DMS53 treated with DMSO at 0.1 percent for 48 hours (cell line): ENCODE results near the gene TOR1A.
"Not testable (repeated sequence)": the region's sequence is repeated elsewhere in the genome, so short reads cannot be mapped to it uniquely, and the experiment has no call there.

Experiments
- DNase-seq: peaks from one replicate; lab custom pipeline; 2025; ENCODE audit not compliant: unreplicated experiment; lab: John Stamatoyannopoulos, UW

Gene TOR1A

DNA sequence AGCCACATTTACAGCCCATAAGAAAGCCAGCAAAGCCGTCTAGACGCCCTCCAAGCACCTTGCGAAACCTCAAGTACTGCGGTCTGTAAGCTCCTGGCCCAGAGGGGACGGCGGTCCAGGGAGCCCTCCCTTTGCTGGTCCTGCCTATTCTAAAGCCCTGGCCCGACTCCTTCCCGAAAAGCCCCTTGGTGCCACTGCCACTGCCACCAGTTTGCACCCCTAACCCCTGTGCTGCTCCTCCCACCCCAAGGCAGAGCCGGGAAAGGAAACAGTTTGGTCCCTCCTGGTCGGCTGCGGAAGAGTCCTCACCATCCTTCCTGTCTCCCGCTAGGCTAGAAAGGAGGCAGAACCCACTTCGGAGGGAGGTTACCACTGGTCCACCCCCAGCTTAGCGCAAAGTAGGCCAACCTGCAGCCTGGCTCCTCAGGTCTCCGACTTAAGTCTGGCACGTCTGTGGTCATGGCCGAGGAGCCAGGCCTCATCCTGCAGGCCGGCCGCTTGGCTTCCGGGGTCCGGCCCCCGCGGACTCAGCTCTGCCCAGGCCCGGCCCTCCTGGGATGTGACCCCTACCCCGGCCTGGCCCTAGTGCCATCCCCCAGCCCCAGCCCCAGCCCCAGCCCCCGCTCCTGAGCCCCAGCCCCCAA lies 916 bp downstream of the TOR1A start:
- no peak for DNase-seq

DNA sequence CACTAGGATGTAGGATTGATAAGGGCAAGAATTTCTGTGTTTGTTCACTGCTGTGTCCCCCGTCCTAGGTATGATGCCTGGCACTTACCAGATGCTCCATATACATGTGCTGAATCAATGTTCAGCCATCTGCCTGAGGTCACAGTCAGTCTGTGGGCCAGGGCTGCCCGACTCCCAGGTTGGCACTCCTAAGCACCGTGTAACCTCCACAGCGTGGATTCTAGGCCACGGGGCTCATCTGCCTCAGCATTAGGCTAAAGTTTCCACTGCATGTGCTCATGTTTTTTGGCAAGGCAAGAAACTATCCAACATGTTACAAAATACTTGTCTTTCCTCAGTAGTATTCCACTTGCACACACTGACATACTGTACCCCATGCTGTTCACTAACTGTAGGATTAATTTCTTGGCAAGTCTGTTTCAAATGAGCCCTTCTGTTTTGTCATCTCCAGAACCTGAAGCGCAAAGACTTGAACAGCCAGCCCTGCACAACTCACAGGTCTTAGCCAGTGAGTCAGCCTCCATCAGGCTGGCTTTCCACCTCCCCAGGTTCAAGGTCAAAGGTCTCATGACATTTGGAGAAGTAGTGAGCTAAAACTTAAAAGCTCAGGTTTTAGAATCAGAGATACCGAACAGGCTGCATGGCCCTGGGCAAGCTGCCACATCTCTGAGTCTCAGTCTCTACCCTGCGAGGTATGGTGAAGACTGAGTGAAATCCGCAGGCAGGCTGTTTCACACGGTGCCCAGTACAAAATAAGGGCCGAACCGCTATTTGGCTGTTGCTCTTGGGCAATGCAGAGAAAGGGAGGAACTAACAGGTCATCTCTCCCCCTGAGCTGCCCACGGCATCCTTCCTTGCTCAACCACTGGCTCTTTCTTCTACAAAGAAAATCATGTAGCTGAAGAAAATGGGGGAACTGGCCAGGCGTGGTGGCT lies 7.2 kb downstream of the TOR1A start:
- no peak for DNase-seq

DNA sequence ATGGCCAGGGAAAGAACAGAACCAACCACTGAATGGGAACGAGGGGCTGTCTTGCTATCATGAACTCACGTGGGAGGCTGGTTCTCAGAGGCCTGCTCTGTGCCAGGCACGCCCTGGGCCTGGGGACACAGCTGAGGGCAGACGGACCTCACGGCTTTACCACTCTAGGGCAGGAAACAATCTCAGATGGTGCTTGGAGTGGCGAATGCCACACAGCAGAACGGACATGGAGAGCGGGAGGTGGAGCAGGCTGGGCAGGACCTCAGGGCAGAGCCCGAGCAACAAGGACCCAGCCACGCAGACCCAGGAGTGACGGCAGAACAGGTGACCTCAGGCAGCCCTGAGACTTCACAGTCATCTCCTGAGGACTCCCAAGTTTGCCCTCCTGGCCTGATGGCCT lies 8.7 kb downstream of the TOR1A start:
- DNase-seq: no peak

DNA sequence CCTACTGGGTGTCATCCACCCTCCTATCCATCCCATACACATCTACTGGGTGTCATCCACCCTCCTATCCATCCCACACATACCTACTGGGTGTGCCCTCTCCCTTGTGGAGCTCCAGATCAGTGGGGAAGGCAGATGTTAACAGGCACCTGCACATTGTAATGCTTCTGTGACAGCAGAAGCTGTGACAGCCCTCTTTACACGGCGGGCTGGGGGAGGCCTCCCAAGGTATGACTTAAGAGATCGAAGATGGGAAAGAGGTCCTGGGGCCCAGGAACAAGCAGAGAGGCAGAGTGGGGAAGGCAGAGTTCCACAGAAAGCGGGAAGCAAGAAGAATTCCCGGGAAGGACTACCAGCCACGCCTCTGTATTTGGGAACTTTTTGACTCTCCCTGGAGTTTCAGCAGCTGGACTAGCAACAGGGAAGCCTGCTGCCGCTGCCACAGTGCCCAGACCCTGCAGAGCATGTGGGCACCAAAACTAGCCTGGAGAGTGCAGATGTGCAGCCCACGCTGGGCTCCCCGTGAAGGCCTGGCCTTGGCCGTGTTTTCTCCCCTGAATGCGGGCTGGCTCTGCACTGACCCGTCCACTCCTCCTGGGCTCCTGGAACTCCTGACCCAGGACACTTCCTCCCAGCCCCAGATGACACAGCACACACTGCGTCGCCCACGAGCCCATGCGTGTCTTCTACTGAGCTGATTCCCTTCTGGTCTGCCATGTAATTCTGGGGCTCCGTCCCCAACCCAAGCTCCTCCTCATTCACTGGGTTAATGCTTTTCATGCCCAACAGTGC lies 9.3 kb downstream of the TOR1A start:
- no peak for DNase-seq

DNA sequence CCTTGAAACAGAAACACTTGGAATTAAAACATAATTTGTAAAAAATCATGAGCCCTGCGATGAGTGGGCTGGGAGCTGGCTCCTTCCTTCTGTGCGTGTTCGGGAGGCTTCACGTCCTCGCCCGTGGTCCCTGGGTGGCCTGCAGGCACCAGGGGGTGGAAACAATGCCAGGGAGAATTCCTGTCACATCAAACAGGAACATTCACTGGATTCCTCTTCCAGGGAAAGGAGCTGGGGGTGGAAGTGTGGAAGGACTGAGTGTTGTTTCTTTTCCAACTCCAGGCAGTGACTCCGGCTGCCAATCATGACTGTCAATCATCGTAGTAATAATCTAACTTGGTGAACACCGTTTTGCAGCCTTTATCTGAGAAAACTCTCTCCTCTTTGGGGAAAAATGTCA lies 10.3 kb downstream of the TOR1A start:
- DNase-seq: no peak

DNA sequence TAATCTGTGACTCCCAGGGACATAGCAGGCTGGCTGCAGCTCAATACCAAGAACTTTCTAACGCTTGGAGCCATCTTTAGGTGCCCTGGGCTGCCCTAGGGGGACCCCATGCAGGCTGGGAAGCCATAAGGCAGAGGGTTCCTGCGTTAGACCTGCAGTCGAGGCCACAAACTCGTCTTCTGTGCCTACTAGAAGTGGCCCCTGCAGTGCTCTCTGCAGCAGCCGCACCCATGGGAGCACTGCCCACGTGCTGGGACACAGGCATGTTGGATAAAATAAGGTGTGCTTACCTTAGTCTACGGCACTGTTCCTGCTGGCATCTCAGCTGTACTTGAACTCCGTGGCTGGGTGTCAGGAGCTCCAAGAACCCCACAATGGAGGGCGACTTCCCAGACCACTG lies 11.6 kb downstream of the TOR1A start:
- DNase-seq: no peak

DNA sequence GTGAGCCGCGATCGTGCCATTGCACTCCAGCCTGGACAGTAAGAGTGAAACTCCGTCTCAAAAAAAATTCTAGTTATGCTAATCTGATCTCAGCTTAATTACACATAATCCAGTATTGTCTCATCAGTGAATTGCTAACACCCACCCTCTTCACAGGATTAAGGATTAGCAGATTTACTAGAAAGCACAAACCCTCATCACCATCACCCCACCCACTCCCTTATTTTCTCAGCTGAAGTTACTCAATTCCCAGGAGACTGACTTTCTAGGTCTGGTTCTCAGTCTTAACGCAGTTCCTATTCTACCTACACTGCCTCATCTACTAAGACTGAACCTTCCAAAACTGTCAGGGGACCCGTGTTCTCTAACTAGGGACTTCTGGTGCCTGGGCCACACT lies 12.0 kb downstream of the TOR1A start:
- DNase-seq: no peak

DNA sequence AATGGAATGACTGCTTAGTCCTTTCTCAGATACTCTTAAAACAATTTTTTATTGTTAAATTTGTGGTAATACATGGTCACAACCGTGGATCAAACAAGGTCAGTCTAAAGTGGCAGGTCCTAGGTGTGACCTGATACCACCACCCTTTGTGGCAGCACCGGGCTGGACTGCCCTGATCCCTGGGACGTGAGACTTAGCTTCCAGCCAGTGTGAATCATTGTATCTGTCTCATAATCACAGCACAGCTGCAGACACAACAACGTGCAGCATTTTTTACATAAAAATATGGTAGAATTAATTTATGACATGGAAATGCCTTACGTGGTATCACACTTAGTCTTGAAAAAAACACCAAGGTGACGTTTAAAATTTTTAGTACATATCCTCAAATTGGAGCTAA lies 13.1 kb downstream of the TOR1A start:
- no peak for DNase-seq

DNA sequence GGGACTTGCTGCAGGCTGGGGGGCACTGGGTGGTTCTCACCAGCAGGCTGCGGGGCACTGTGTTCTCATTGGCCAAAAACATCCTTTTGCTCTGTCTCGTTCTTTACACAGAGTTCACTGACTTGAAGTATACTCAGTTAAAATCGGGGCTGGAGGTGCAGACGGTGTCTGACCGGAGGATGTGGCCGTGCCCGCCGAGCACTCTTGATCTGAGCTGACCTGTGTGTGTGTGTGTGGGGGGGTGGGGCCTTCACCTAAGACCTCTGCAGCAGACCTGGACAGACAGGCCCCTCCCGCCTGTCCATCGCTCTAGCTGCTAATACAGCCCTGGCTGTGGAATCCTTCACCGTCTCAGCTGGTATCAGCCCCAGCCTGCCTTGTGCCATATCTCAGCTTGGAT lies 13.8 kb downstream of the TOR1A start:
- no peak for DNase-seq

DNA sequence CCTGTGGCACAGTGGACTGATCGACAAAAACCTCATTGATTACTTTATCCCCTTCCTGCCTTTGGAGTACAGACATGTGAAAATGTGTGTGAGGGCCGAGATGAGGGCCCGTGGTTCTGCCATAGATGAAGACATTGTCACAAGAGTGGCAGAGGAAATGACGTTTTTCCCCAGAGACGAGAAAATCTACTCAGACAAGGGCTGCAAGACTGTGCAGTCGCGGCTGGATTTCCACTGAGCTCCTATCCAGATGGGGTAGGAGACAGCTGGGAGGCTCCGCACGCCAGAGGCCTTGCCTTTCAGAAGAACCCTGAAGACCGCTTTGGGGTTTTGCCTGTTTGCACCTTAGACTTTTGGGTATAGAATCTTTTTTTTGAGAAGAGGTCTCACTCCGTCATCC lies 14.6 kb downstream of the TOR1A start:
- no peak for DNase-seq

DNA sequence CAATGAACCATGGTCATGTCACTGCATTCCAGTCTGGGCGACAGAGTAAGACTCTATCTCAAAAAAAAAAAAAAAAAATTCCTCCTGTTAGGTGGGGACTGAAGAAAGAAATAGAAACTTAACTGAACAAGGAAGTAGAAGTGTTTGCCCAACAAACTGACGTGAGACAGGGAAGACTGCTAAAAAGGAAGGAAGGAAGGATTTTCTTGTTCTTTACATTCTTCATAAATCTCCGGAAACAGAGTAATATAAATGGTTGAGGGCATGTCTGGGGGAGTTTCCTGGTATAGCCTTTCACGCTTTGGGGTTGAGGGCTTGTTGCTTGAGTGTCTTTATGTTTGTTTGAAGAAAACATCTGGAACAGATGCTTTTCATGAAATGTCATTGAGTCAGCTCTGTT lies 17.9 kb downstream of the TOR1A start:
- DNase-seq: no peak

DNA sequence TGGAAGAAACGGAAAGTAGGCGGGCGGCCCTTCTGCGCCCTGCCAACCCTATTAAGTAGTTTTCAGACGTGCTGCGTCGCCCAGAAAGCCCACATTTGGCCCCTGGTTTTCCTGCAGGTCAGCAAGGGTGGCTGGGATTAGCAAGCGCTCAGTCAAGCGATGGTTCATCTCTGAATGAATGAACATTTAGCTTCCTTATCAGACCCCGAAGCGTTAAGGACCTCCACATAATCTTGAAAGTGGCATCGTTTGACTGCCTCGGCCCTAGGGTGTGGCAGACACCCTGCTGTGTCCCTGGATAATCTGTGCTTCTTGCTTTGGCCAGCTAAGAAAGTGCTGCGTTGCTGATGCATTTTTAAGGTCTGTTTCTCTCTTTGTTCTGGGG lies 20.3 kb downstream of the TOR1A start:
- DNase-seq: no peak

DNA sequence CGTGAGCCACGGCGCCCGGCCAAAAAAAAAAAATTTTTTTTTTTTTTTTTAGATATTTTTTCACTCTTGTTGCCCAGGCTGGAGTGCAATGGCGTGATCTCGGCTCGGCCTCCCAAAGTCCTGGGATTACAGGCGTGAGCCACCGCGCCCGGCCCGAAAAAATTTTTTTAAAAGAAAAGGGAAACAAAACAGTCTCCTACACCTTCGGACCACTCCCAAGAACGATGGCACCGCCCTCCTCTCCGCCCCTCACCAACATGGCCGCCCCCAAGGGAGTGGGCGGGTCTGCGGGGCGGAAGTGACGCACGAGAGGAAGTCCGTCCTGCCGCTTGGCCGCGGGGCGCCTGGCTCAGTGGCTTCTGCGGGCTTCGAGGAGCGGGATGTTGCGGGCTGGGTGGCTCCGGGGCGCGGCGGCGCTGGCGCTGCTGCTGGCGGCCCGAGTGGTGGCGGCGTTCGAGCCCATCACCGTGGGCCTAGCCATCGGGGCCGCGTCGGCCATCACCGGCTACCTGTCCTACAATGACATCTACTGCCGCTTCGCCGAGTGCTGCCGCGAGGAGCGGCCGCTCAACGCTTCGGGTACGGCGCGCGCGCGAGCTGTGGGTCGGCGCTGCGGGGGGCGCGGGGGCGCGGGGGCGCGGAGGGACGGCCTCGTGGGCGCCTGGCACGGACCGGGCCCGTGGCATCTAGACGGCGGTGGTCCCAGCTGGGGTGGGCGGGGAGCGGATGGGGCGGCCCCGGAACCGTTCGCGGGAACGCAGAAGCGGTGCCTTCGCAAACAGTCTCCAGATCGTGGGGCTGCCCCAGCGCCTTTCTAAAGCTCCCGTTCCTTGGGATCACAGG lies 20.9 kb downstream of the TOR1A start, which contains the start of gene TOR1B:
Gene TOR1B, plus strand, starts transcription at position 352 of the 843 bp plus-strand sequence. Its CDS starts 29 bp downstream, at position 381.
- DNase-seq: peak; percentile 67

DNA sequence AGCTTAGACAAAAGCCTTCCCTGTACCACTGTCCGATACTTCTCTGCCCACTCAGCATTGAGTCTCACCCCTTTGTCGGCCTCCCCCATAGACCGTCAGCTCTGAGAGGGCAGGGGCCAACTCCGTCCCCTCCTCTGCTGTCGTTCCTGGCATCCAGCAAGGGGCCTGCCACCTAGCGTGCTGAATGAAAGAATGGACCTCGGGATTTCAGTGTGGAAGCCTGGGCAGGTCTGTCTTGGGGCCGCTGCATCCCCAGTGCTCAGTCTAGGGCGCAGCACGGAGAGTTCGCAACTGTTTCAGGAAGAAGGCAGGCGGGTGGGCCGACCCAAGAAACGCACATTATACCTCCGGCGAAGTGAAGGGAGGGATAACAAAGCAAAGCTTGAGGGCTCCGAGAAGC lies 22.4 kb downstream of the TOR1A start:
- no peak for DNase-seq

DNA sequence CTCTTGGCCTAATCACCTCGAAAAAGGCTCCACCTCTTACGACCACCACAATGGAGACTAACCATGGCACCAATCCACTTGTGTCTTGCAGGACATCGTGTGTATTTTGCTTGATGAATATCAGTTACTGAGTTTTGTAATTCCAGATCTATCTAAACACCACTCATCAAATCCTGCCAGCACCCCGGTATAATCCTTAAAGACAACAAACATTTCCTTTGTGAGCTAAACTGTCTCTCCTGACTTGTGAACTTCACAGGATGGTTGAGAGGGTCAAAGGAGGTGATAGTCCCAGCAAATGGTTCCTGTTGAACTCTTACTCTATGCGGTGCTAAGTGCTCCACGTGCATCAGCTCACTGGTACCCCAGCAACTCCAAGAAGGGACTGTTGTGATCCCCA lies 25.0 kb downstream of the TOR1A start:
- DNase-seq: no peak

DNA sequence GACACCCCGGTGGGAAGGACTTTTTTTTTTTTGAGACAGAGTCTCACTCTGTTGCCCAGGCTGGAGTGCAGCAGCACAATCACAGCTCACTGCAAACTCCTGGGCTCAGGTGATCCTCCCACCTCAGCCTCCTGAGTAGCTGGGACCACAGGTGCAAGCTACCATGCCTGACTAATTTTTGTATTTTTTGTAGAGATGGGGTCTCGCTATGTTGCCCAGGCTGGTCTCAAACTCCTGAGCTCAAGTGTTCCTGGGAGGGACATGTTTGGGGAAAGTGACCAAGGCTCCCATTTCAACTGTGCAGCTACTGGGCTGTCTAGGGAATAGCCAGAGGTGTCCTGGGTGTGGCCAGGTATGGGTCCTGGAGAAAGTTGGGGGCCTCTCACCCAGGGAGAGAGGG lies 27.9 kb downstream of the TOR1A start:
- not testable (repeated sequence) for DNase-seq

DNA sequence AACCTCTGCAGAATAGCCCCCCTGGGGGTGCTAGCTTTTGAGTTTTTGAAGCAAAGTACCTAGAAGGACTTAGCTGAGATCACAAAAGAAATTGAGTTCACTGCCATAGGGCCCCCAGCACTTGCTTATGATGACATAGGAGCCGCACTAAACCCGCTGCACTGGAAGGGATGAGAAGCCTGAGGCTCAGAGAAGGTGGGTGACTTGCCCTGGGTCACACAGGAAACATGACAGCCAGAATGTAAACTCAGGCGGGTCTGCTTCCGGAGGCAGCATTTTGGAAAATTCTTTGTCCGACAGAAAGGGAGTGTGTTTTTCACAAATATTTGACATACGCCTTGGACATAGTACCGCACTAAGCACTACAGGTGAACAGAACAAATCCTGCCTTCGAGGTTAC lies 29.4 kb downstream of the TOR1A start:
- no peak for DNase-seq

DNA sequence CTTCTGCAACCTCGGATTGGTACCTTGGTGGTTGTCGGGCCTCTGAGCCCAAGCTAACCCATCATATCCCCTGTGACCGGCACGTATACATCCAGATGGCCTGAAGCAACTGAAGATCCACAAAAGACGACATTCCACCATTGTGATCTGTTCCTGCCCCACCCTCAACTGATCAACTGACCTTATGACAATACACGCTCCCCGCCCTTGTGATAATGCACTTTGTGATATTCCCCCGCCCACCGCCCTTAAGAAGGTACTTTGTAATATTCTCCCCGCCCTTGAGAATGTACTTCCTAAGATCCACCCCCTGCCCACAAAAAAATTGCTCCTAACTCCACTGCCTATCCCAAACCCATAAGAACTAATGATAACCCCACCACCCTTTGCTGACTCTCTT lies 37.5 kb downstream of the TOR1A start:
- no peak for DNase-seq

DNA sequence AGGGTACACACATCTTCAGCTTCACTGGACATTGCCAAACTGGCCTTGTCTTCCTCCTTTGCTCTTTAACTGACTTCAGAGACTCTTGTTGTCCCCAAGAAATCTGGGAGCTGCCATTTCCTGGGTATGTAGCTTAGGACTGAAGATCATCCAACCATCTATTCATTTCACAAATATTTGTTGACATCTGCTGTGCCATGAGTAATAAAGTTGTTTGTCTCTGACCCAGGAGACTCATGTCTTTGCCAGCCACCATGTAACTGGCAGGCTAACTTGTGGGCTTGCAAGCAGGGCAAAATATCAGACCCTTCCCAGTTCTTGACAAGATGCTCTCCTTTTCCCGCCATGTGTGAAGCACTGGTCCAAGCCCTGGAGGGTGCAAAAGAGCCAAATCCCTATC lies 38.1 kb downstream of the TOR1A start:
- DNase-seq: no peak

DNA sequence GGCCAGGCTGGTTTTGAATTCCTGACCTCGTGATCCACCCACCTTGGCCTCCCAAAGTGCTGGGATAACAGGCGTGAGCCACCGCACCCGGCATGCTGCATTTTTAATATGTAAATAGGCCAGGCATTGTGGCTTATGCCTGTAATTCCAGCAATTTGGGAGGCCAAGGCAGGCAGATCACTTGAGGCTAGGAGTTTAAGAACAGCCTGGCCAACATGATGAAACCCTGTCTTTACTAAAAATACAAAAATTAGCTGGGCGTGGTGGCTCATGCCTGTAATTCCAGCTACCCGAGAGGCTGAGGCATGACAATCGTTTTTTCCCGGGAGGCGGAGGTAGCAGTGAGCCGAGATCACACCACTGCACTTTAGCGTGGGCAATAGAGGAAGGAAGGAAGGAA lies 39.0 kb downstream of the TOR1A start:
- DNase-seq: not testable (repeated sequence)
